Esophagus muscularis mucosa (tissue), 3 donors: ENCODE measurements around the gene SLC3A2.

ENCODE experiments used
- CTCF ChIP-seq, 3 experiments: fragments of 200-600 bp in 2 of 3; fragments of 450-650 bp in 1 of 3; sonication (generic) in 2 of 3; IDR thresholded peaks; one replicate each; pipeline ENCODE4 v1.5.1; 2017 to 2019; ENCODE audit warnings: antibody characterized with exemption in 3 of 3, mild to moderate bottlenecking in 2 of 3, moderate library complexity in 1 of 3
- POLR2A ChIP-seq: fragments of 450-650 bp; IDR thresholded peaks from one replicate; pipeline ENCODE4 v1.6.1; 2017; ENCODE audit warnings: antibody characterized with exemption, moderate library complexity, mild to moderate bottlenecking, low read depth

GRCh38 chr11:62858201-62858600 lies 22.5 kb upstream of the SLC3A2 start:
- TF ChIP-seq POLR2A (no peak), CTCF (IDR thresholded peaks at IDR 0.05) (no peak)
